IPS DF 4.7 (cell line): ENCODE measurements around the gene PDE4A.

Experiments
- DNase-seq: peaks from one replicate; pipeline ENCODE4 v3.0.0-alpha.2; 2013; ENCODE audit warnings: low spot score; ENCODE audit errors: extremely low read depth

PDE4A gene

GRCh38 chr19:10510301-10510802 is 90.0 kb downstream of the PDE4A start:
- DNase-seq = no peak

- DNase-seq = no peak
Measured at GRCh38 chr19:10513223-10513622, 92.9 kb downstream of the PDE4A start.

- no peak for DNase-seq
Measured at GRCh38 chr19:10514211-10515145, 94.1 kb downstream of the PDE4A start.

GRCh38 chr19:10516064-10516385 is 95.7 kb downstream of the PDE4A start:
- no peak for DNase-seq

- no peak for DNase-seq
Measured at GRCh38 chr19:10516671-10517286, 96.4 kb downstream of the PDE4A start.

- no peak for DNase-seq
Measured at GRCh38 chr19:10517361-10517759, 97.0 kb downstream of the PDE4A start, which contains the start of gene S1PR5. TSS of gene S1PR5 (minus strand) at chr19:10517447. CDS start at chr19:10515011, 2,436 bp downstream.

GRCh38 chr19:10517760-10518443 is 97.6 kb downstream of the PDE4A start:
- DNase-seq = no peak

GRCh38 chr19:10518444-10519361 is 98.4 kb downstream of the PDE4A start:
- no peak for DNase-seq
